AG09319 (cell line): ENCODE results near the gene OR52E2.
"Not testable (repeated sequence)": the region's sequence is repeated elsewhere in the genome, so short reads cannot be mapped to it uniquely, and the experiment has no call there.

Experiments
- DNase-seq: peaks from one replicate; pipeline ENCODE4 v3.0.0-alpha.2; 2010; ENCODE audit warnings: low read depth; ENCODE audit errors: extremely low read depth
- TF ChIP-seq, protein P1 (sequence below): IDR thresholded peaks from 2 replicates; pipeline ENCODE4 v1.5.1; 2011; ENCODE audit warnings: low read depth, mild to moderate bottlenecking, inconsistent platforms, low read length, moderate library complexity

The OR52E2 gene

DNA sequence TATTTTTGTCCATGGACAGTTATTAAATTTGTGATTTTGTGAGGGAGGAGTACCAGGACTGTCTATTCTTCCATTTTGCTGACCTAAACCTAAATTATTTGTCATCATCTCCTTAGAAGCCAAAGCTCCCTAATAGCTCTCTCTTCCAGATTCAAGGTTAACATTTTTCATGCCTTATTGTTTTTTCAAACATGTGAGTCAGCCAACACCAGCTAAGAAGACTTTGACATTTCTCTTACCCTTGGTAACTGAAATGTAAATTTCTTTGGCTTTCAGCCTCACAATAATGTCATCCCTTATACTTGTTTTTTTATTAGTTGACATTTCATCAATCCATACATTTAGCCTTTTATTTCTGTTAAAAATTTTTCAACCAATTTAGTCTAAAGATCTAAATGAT, 29.1 kb upstream of the OR52E2 start:
- TF ChIP-seq, protein P1, sequence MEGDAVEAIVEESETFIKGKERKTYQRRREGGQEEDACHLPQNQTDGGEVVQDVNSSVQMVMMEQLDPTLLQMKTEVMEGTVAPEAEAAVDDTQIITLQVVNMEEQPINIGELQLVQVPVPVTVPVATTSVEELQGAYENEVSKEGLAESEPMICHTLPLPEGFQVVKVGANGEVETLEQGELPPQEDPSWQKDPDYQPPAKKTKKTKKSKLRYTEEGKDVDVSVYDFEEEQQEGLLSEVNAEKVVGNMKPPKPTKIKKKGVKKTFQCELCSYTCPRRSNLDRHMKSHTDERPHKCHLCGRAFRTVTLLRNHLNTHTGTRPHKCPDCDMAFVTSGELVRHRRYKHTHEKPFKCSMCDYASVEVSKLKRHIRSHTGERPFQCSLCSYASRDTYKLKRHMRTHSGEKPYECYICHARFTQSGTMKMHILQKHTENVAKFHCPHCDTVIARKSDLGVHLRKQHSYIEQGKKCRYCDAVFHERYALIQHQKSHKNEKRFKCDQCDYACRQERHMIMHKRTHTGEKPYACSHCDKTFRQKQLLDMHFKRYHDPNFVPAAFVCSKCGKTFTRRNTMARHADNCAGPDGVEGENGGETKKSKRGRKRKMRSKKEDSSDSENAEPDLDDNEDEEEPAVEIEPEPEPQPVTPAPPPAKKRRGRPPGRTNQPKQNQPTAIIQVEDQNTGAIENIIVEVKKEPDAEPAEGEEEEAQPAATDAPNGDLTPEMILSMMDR: no peak
- DNase-seq: no peak

DNA sequence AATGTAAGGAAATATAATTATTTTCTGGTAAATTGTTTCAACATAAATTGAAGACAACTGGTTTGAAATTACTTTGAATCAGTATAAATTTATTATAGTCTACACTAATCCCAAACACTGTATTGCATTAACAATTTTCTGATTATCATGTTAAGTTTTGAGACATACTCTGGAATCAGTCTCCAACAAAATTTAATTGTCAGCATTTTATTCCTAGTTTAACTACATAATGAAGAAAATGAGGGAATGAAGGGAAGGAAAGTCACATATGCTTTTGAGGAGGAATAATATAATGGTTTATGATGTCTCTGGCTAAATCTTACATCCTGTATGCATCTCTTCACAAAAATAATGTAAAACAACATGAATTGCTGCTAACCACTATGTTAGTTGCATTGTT, 24.2 kb upstream of the OR52E2 start:
- no peak for DNase-seq
- TF ChIP-seq, protein P1: no peak

DNA sequence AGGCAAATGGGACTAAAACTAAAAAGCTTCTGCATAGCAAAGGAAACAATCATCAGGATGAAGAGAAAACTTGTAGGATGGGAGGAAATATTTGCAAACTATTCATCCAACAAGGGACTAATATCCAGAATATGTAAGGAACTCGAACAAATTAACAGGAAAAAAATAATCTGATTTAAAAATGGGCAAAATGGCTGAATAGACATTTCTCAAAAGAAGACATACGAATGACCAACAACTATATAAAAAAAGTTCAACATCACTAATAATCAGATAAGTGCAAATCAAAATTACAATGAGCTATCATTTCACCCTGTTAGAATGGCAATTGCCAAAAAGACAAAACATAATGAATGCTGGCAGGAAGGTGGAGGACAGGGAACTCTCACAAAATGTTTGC, 22.0 kb upstream of the OR52E2 start:
- DNase-seq: no peak
- TF ChIP-seq, protein P1: no peak

DNA sequence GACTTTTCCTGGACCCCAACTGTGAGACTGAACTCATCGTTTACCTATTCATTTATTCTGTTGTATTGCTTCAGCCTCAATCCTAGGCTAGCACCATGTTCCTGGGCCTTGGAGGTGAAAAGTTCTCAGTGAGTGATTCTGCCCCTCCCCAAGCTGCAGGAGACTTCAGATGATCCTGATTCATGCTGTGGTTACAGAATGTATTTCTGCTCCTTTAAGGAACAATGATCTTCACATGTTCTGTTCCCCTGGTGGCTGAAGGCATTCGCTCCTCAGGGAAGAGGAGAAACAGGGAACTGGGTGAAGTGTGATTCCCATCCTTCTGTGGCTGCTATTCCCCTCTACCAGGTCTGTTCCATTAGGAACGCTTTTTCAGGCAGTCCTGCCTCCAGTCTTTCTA, 12.4 kb upstream of the OR52E2 start:
- no peak for DNase-seq

DNA sequence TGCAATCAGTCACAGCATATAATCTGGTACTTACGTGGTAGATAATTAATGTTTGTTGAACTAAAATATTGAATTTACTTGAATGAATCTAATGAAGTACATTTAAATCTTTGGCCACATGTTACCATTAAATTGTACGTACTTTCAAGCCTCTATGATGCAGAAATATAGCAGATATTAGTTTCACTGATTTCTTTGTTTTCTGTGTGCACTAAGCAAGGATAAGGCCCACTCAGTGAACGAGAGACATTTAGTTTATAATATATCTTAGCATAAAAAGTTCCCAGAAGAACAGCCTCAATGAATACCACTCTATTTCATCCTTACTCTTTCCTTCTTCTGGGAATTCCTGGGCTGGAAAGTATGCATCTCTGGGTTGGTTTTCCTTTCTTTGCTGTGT, 9.8 kb upstream of the OR52E2 start, which contains the start of gene OR52E1:
Gene OR52E1 (plus strand): TSS at position 301 of the 400 bp plus-strand sequence.
- no peak for DNase-seq
- TF ChIP-seq, protein P1: no peak

More for the DNA sequence above, 12.4 kb upstream of the OR52E2 start:
- TF ChIP-seq, protein P1: no peak

DNA sequence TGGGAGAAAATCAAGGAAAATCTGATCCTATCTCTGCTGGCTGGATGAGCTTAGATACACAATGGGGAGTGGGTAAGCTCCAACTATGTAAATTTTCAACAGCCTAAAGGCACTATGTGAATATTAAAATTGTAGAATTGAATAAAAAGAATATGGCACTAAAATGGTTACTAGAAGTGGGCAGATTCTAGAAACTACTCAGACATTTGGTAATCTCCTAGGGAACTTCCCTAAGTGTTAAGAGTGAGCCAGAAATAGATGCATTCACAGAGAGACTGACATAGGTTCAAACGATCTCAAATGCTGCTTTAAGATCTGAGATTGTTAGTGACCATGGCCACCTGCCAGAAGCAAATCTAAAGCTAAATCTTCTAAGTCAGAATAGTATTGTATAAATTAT, 5.6 kb upstream of the OR52E2 start:
- DNase-seq: no peak
- TF ChIP-seq, protein P1: no peak

DNA sequence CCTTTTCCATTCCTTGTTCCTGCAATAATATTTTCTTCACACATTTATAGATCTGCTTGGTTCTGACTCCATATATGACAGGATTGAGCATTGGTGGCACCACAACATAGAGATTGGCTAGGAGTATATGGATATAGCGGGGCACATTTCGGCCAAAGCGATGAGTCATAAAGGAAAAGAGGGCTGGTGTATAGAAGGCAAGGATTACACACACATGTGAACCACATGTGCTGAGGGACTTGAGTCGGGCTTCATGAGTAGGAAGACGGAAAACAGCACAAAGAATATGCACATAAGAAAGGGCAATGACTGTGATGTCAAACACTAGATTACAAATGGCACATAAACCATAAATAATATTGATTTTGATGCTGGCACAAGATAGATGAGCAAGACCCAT, 748 bp downstream of the OR52E2 start:
- not testable (repeated sequence) for DNase-seq

DNA sequence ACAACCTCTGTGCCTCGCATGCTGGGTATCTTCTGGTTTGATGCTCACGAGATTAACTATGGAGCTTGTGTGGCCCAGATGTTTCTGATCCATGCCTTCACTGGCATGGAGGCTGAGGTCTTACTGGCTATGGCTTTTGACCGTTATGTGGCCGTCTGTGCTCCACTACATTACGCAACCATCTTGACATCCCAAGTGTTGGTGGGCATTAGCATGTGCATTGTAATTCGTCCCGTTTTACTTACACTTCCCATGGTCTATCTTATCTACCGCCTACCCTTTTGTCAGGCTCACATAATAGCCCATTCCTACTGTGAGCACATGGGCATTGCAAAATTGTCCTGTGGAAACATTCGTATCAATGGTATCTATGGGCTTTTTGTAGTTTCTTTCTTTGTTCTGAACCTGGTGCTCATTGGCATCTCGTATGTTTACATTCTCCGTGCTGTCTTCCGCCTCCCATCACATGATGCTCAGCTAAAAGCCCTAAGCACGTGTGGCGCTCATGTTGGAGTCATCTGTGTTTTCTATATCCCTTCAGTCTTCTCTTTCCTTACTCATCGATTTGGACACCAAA, 12.6 kb downstream of the OR52E2 start:
- no peak for DNase-seq
- TF ChIP-seq, protein P1: no peak
